Choroid plexus epithelial cell (primary cell): ENCODE data around the gene ZNF286A.

Experiments used
- DNase-seq: peaks from one replicate; pipeline ENCODE4 v3.0.0-alpha.2; 2010; ENCODE audit warnings: low read depth
- H3K4me3 ChIP-seq: 2 replicates; pipeline ENCODE4 v1.5.1; 2011; ENCODE audit warnings: low read depth, mild to moderate bottlenecking, control low read depth, low read length, moderate library complexity
- CTCF ChIP-seq: conservative IDR thresholded peaks from 2 replicates; pipeline ENCODE4 v1.5.1; 2011; ENCODE audit warnings: low read depth, mild to moderate bottlenecking, control low read depth, inconsistent platforms, low read length, moderate library complexity

ZNF286A gene

DNA sequence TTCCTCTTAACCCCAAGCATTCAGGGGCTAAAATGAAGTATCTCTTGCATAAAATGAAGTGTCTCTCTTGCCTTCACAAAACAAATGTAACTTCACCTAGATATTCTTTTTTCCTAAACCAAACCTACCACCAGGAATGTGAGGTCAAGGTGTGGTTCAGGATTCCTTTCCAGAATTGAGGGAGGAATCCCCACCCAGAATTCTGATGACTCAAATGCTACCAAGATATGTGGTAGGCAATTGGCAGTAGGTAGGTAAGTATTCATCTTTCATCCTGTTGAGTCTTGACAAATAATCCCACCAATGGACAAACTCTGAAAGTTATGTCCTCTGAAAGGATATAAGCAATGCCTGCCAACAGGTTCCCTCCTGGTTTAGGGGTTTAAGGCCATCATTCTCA is 41.7 kb upstream of the ZNF286A start:
- TF ChIP-seq CTCF: no peak
- DNase-seq: no peak
- H3K4me3 ChIP-seq: no peak overlapping the region

- no peak for DNase-seq
- H3K4me3 ChIP-seq: no peak overlapping the region
- TF ChIP-seq CTCF: no peak
Observed at GRCh38 chr17:15658296-15658695, 41.3 kb upstream of the ZNF286A start.

GRCh38 chr17:15659236-15659635 is 40.3 kb upstream of the ZNF286A start:
- TF ChIP-seq CTCF: no peak
- no peak for DNase-seq
- no peak overlapping the region for H3K4me3 ChIP-seq

DNA sequence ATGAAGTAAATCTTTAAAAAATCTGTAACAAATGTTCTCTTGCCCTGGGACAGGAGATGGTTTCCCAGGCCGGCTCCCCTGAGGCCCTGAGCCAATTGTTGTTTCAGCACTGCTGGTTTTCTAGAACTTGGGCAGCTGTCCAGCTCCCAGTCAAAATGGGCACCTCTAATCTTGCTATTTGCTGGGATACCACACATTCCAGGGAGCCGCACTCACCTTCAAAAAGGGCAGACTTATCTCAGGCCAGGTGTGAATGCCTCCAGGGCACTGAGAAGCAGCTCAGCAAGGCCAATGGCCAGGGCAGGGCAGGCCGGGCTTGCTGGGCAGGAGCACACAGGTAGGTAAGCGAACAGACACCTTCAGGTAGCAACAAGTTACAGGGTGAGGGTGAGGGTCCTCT is 39.9 kb upstream of the ZNF286A start:
- DNase-seq: no peak
- H3K4me3 ChIP-seq: no peak overlapping the region
- TF ChIP-seq CTCF: no peak

DNA sequence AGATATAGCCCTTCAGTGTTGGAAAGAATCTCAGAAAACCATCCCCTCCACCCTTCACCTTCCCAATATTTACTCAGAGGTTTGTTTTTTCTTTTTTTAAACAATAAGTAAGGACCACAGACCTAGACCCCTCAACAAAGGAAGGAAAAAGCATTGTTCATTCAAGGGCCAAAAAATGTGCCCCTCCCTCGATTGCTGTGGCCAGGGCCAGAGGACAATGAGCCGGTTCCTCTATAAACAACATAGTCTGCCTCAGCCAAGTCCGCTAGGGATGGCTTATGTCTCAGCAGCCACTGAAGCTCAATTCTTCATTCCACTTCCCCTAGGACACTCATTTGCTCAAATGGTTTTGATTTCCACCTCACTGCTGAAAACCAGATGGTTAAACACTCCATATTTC is 39.5 kb upstream of the ZNF286A start:
- no peak for DNase-seq
- no peak for TF ChIP-seq CTCF
- no peak overlapping the region for H3K4me3 ChIP-seq

GRCh38 chr17:15662681-15663080 is 36.9 kb upstream of the ZNF286A start:
- no peak for TF ChIP-seq CTCF
- H3K4me3 ChIP-seq: no peak overlapping the region
- DNase-seq: no peak

DNA sequence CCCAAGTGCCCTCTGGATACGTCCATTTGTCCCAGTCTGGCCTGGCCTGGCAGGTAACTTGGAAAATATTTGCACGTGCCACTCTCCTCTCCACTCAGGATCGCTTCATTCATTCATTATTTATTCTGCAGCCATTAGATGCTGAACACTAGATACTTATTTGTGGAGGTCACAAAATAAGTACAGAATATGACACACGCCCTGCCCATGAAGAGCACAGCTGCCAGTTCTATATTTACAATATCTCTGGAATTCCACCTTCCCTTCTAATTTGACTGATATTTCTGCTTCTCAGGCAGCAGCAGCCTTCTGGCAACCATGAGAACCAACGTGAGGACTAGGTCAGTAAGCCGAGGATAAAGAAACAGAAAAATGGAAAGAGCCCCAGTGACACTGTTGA is 36.4 kb upstream of the ZNF286A start:
- no peak for TF ChIP-seq CTCF
- no peak for DNase-seq
- no peak overlapping the region for H3K4me3 ChIP-seq
